PC-9 (cell line): ENCODE data around the gene GFRA1. TPM values are rescaled to one million over a fixed set of nuclear protein-coding genes. Genes with fewer than 3 reads are reported as not detected.

Experiments used
- BruUV-seq: library from RNA; stranded (reverse); fragments of 400-500 nt; replicated peaks from 2 replicates; lab custom pipeline; 2021; lab: Mats Ljungman, UMichigan
- CTCF ChIA-PET: fragments of 300-600 bp; sonication (Branson Sonifier 250); formaldehyde crosslinking; loops from one replicate; lab custom pipeline; 2022; ENCODE audit warnings: antibody characterized with exemption; lab: Charles Lee
- POLR2A ChIA-PET: fragments of 300-600 bp; sonication (Branson Sonifier 250); formaldehyde crosslinking; loops from one replicate; lab custom pipeline; 2022; ENCODE audit warnings: antibody characterized with exemption; ENCODE audit not compliant: unreplicated experiment; lab: Charles Lee
- DNase-seq, 2 experiments: peaks; one replicate each; pipeline versions ENCODE4 v3.0.0 to v3.0.0-alpha.2; 2015 to 2022; ENCODE audit warnings: mixed read lengths in 1 of 2
- H2AFZ ChIP-seq: fragments of 200-600 bp; sonication (generic); 2 replicates; pipeline ENCODE4 v1.8.1; 2017; ENCODE audit warnings: antibody characterized with exemption
- H3F3A ChIP-seq: fragments of 200-600 bp; sonication (generic); 2 replicates; pipeline ENCODE4 v1.8.1; 2017; ENCODE audit warnings: antibody characterized with exemption, mild to moderate bottlenecking, low read depth; ENCODE audit not compliant: insufficient read depth
- H3K27ac ChIP-seq: fragments of 200-600 bp; sonication (generic); 2 replicates; pipeline ENCODE4 v1.6.1; 2016; ENCODE audit warnings: mixed run types
- H3K27me3 ChIP-seq: fragments of 200-600 bp; sonication (generic); 2 replicates; pipeline ENCODE4 v1.6.1; 2016; ENCODE audit warnings: low read depth, mixed run types; ENCODE audit not compliant: insufficient read depth
- H3K36me3 ChIP-seq: fragments of 200-600 bp; sonication (generic); 2 replicates; pipeline ENCODE4 v1.6.1; 2016; ENCODE audit warnings: low read depth, mixed run types
- H3K4me1 ChIP-seq: fragments of 200-600 bp; sonication (generic); replicated peaks from 2 replicates; pipeline ENCODE4 v1.6.1; 2016; ENCODE audit warnings: mixed run types; ENCODE audit not compliant: insufficient read depth
- H3K4me2 ChIP-seq: fragments of 200-600 bp; sonication (generic); 2 replicates; pipeline ENCODE4 v1.6.1; 2017; ENCODE audit warnings: mixed run types
- H3K4me3 ChIP-seq: fragments of 200-600 bp; sonication (generic); 2 replicates; pipeline ENCODE4 v1.6.1; 2016; ENCODE audit warnings: mixed run types
- H3K79me2 ChIP-seq: fragments of 200-600 bp; sonication (generic); 2 replicates; pipeline ENCODE4 v1.6.1; 2017; ENCODE audit warnings: low read depth, mixed run types
- H3K9me2 ChIP-seq: fragments of 200-600 bp; sonication (generic); 2 replicates; pipeline ENCODE4 v1.8.1; 2017; ENCODE audit warnings: mild to moderate bottlenecking; ENCODE audit not compliant: insufficient read depth
- H3K9me3 ChIP-seq: fragments of 200-600 bp; sonication (generic); 2 replicates; pipeline ENCODE4 v1.8.1; 2016; ENCODE audit warnings: low read depth; ENCODE audit not compliant: insufficient read depth
- H4K20me1 ChIP-seq: fragments of 200-600 bp; sonication (generic); 2 replicates; pipeline ENCODE4 v1.8.1; 2017; ENCODE audit not compliant: insufficient read depth
- EZH2 ChIP-seq: fragments of 200-600 bp; sonication (generic); IDR thresholded peaks from 2 replicates; pipeline ENCODE4 v1.8.0; 2017; ENCODE audit warnings: antibody characterized with exemption, low read depth
- intact Hi-C: fragments of 100-400 bp; cut with micrococcal nuclease; formaldehyde crosslinking; loops from one replicate; pipeline ENCODE4 v1.10.0; 2022; ENCODE audit not compliant: unreplicated experiment
- total RNA-seq: library from RNA; stranded (reverse); gene quantifications from 2 replicates; pipeline ENCODE4 v1.2.3, GENCODE V29; 2021
- TF ChIP-seq, protein P1 (sequence below): fragments of 200-600 bp; sonication (generic); conservative IDR thresholded peaks from 2 replicates; pipeline ENCODE4 v1.6.1; 2017; ENCODE audit warnings: mixed run types, antibody characterized with exemption, mild to moderate bottlenecking, moderate library complexity

Gene GFRA1
- total RNA-seq, 1 experiment from 2014 or later, result 0.11 TPM

DNA sequence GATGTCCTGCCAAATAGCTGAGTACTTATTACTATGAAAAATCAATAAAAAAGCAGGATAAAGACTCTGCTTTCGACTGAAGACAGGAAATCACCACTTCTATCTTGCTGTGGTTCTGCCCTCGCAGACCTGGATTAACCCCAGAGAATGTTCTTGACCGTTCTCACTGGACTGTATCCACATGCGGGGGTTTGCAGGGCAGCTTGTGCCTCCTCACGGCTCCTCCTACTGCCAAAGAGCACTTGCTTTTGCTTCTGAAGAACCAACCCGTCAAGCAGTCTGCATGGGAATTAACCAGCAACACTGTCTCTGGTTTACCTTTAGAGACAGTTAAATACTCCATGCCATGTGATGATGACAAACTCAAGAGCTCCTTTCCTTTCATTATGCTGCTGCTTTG, 184.0 kb downstream of the GFRA1 start:
- CTCF ChIA-PET, result no interaction called here
- no peaks in the 10 kb centered on the region for H3K9me3 ChIP-seq
- TF ChIP-seq EZH2, result no peak
- TF ChIP-seq, protein P1, sequence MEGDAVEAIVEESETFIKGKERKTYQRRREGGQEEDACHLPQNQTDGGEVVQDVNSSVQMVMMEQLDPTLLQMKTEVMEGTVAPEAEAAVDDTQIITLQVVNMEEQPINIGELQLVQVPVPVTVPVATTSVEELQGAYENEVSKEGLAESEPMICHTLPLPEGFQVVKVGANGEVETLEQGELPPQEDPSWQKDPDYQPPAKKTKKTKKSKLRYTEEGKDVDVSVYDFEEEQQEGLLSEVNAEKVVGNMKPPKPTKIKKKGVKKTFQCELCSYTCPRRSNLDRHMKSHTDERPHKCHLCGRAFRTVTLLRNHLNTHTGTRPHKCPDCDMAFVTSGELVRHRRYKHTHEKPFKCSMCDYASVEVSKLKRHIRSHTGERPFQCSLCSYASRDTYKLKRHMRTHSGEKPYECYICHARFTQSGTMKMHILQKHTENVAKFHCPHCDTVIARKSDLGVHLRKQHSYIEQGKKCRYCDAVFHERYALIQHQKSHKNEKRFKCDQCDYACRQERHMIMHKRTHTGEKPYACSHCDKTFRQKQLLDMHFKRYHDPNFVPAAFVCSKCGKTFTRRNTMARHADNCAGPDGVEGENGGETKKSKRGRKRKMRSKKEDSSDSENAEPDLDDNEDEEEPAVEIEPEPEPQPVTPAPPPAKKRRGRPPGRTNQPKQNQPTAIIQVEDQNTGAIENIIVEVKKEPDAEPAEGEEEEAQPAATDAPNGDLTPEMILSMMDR, result no peak
- H3K27me3 ChIP-seq, result peaks cover 30% of the 10 kb centered on the region; the same call in 1 of the 2 replicates
- BruUV-seq, result no TSS peak
- H3K79me2 ChIP-seq, result no peaks in the 10 kb centered on the region
- no peaks in the 10 kb centered on the region for H3K36me3 ChIP-seq
- H4K20me1 ChIP-seq, result no peaks in the 10 kb centered on the region
- H3K27ac ChIP-seq, result no peak overlapping the region
- POLR2A ChIA-PET, result no interaction called here
- no peaks in the 10 kb centered on the region for H3K9me2 ChIP-seq
- DNase-seq, result no peak
- H3K4me1 ChIP-seq, result no peaks in the 10 kb centered on the region
- intact Hi-C loops, result no loop called here
- no peak overlapping the region for H3K4me3 ChIP-seq
- H3K4me2 ChIP-seq, result no peak overlapping the region
- H2AFZ ChIP-seq, result no peak overlapping the region
- H3F3A ChIP-seq, result no peaks in the 10 kb centered on the region

DNA sequence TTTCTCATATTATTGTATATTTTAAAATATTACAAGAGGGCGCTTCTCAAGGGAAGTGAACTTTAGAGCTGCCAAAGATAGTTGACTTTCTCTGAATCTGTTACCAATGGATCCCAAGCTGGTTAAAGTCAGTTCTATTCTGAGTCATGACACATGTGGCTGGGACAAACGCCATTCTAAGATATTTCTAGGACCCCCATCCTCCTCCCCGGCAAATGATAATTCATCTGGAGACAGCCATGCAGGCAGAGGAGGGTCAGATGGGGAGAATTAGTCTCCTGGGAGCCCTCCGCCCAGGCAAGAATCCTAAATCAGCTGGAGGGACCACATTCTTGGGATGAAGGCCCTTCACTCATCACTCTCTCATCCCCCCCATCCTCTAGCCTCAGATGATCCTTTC, 187.7 kb downstream of the GFRA1 start:
- H3K9me3 ChIP-seq, result no peaks in the 10 kb centered on the region
- no peaks in the 10 kb centered on the region for H4K20me1 ChIP-seq
- TF ChIP-seq, protein P1, result no peak
- no peak for TF ChIP-seq EZH2
- H3K27ac ChIP-seq, result no peak overlapping the region
- intact Hi-C loops, result no loop called here
- H3F3A ChIP-seq, result no peaks in the 10 kb centered on the region
- H3K4me3 ChIP-seq, result no peak overlapping the region
- H3K9me2 ChIP-seq, result no peaks in the 10 kb centered on the region
- no peaks in the 10 kb centered on the region for H3K36me3 ChIP-seq
- H3K27me3 ChIP-seq, result peaks cover 28% of the 10 kb centered on the region; the same call in 1 of the 2 replicates
- no peak overlapping the region for H2AFZ ChIP-seq
- no TSS peak for BruUV-seq
- H3K79me2 ChIP-seq, result no peaks in the 10 kb centered on the region
- H3K4me1 ChIP-seq, result no peaks in the 10 kb centered on the region
- H3K4me2 ChIP-seq, result no peak overlapping the region
- ChIA-PET POLR2A (no interaction called here), CTCF (no interaction called here)
- no peak for DNase-seq

DNA sequence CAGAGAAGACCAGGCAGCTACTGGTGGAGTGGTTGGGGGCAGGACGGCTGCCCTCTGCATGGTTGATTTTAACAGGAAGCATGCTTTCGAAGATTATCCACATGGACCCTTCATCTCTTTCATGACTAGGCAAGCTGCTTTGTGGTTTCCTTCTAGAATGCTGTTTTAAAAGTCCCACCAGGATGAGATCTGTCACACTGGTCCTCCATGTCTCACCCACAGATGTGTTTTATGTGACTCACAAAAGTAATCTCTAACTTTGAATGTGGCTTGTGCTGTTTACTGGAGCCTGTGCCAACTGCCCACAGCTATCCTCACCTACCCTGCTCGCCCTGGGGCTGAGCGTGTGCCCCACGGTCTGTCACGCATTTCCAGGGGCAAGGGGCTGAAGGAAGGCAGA, 188.8 kb downstream of the GFRA1 start:
- CTCF ChIA-PET, result no interaction called here
- no TSS peak for BruUV-seq
- H3K27ac ChIP-seq, result no peak overlapping the region
- H3F3A ChIP-seq, result no peaks in the 10 kb centered on the region
- H2AFZ ChIP-seq, result no peak overlapping the region
- intact Hi-C loops, result no loop called here
- no peaks in the 10 kb centered on the region for H3K36me3 ChIP-seq
- H3K4me3 ChIP-seq, result no peak overlapping the region
- no peaks in the 10 kb centered on the region for H3K9me2 ChIP-seq
- no peaks in the 10 kb centered on the region for H3K9me3 ChIP-seq
- TF ChIP-seq, protein P1, result no peak
- TF ChIP-seq EZH2, result no peak
- H4K20me1 ChIP-seq, result no peaks in the 10 kb centered on the region
- H3K27me3 ChIP-seq, result peaks cover 20% of the 10 kb centered on the region; the same call in 1 of the 2 replicates
- no peak overlapping the region for H3K4me2 ChIP-seq
- POLR2A ChIA-PET, result no interaction called here
- DNase-seq, result no peak
- no peaks in the 10 kb centered on the region for H3K79me2 ChIP-seq
- no peaks in the 10 kb centered on the region for H3K4me1 ChIP-seq
